ENCODE measurements around the gene MLH3. TPM values are rescaled to one million over a fixed set of nuclear protein-coding genes. Genes with fewer than 3 reads are reported as not detected.

Gene MLH3
- total and polyA plus RNA-seq, 2 experiments from 2014 or later: 10.7 to 14.7 TPM

DNA sequence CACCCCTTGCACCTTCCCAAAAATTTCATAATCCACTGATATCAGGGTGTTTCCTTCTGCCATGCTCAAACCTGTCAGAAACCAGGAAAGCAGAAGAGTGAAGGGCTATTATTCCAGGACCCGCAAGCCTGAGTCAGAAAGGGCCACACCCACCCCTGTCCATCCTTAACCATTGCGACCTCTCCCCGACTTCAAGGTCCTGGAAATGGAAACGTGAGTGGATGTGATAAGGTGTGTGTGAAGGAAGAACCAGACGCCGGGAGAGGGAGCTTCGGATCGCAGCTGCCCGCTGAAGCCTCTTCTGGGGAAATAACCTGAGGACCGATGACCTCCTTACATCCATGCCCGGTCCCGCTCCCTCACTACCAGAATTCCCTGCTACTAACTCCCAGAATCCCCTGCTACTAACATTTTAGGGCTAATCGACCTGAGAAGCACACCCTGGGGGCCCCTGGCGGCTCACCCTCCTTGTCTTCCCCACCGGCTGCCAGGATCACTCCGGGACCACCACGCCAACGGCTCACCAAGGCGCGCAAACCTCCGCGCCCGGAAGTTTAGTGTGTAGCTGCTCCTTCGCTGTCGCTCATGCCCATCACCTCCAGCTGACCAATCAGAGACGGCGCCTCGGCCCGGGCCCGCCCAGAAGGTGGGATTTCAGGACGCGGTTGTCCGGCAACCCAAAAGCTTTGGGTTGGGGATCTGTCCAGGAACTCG, 12.4 kb upstream of the MLH3 start, which contains the start of gene ACYP1:
Gene ACYP1 (minus strand): TSS at position 534 of the 714 bp plus-strand sequence. CDS start 471 bp downstream, at position 63.
- Histone ChIP-seq H4K20me1 (replicated peaks; ENCODE audit: insufficient read depth) (no peaks in the 10 kb centered on the region; the same call in 1 of the 2 replicates), H3K79me2 (replicated peaks; ENCODE audit: insufficient read depth) (peaks cover 47% of the 10 kb centered on the region), H3K4me3 (peak within 1 kb of the TSS; percentile 82), H3K9me2 (ENCODE audit: insufficient read depth) (no peaks in the 10 kb centered on the region), H3K27me3 (ENCODE audit: insufficient read depth) (no peaks in the 10 kb centered on the region), H3K27ac (ENCODE audit: low read depth) (no peak within 1 kb of the TSS), H3K4me1 (ENCODE audit: insufficient read depth) (peaks cover 9% of the 10 kb centered on the region; the same call in 1 of the 2 replicates), H3F3A (replicated peaks; ENCODE audit: low read depth) (no peaks in the 10 kb centered on the region), H2AFZ (peak within 1 kb of the TSS; percentile 90), H3K4me2 (peak within 1 kb of the TSS; percentile 91), H3K36me3 (ENCODE audit: insufficient read depth) (peaks cover 8% of the 10 kb centered on the region; the same call in 1 of the 2 replicates)
- Mint-ChIP-seq H3K36me3 (ENCODE audit: low read depth) (peaks cover 26% of the 10 kb centered on the region), H3K27ac (peak within 1 kb of the TSS; percentile 92), H3K27me3 (ENCODE audit: insufficient read depth, low read depth, poor library complexity) (peaks cover 2% of the 10 kb centered on the region), H3K9me3 (peaks cover 8% of the 10 kb centered on the region; the same call in 2 of the 3 replicates), H3K4me3 (peak within 1 kb of the TSS; percentile 97), H3K4me1 (peaks cover 4% of the 10 kb centered on the region; the same call in 2 of the 3 replicates)
- peak; percentile 96 for DNase-seq (ENCODE audit: low spot score)
- peak; percentile 97 for ATAC-seq
- TF ChIP-seq, protein P1, sequence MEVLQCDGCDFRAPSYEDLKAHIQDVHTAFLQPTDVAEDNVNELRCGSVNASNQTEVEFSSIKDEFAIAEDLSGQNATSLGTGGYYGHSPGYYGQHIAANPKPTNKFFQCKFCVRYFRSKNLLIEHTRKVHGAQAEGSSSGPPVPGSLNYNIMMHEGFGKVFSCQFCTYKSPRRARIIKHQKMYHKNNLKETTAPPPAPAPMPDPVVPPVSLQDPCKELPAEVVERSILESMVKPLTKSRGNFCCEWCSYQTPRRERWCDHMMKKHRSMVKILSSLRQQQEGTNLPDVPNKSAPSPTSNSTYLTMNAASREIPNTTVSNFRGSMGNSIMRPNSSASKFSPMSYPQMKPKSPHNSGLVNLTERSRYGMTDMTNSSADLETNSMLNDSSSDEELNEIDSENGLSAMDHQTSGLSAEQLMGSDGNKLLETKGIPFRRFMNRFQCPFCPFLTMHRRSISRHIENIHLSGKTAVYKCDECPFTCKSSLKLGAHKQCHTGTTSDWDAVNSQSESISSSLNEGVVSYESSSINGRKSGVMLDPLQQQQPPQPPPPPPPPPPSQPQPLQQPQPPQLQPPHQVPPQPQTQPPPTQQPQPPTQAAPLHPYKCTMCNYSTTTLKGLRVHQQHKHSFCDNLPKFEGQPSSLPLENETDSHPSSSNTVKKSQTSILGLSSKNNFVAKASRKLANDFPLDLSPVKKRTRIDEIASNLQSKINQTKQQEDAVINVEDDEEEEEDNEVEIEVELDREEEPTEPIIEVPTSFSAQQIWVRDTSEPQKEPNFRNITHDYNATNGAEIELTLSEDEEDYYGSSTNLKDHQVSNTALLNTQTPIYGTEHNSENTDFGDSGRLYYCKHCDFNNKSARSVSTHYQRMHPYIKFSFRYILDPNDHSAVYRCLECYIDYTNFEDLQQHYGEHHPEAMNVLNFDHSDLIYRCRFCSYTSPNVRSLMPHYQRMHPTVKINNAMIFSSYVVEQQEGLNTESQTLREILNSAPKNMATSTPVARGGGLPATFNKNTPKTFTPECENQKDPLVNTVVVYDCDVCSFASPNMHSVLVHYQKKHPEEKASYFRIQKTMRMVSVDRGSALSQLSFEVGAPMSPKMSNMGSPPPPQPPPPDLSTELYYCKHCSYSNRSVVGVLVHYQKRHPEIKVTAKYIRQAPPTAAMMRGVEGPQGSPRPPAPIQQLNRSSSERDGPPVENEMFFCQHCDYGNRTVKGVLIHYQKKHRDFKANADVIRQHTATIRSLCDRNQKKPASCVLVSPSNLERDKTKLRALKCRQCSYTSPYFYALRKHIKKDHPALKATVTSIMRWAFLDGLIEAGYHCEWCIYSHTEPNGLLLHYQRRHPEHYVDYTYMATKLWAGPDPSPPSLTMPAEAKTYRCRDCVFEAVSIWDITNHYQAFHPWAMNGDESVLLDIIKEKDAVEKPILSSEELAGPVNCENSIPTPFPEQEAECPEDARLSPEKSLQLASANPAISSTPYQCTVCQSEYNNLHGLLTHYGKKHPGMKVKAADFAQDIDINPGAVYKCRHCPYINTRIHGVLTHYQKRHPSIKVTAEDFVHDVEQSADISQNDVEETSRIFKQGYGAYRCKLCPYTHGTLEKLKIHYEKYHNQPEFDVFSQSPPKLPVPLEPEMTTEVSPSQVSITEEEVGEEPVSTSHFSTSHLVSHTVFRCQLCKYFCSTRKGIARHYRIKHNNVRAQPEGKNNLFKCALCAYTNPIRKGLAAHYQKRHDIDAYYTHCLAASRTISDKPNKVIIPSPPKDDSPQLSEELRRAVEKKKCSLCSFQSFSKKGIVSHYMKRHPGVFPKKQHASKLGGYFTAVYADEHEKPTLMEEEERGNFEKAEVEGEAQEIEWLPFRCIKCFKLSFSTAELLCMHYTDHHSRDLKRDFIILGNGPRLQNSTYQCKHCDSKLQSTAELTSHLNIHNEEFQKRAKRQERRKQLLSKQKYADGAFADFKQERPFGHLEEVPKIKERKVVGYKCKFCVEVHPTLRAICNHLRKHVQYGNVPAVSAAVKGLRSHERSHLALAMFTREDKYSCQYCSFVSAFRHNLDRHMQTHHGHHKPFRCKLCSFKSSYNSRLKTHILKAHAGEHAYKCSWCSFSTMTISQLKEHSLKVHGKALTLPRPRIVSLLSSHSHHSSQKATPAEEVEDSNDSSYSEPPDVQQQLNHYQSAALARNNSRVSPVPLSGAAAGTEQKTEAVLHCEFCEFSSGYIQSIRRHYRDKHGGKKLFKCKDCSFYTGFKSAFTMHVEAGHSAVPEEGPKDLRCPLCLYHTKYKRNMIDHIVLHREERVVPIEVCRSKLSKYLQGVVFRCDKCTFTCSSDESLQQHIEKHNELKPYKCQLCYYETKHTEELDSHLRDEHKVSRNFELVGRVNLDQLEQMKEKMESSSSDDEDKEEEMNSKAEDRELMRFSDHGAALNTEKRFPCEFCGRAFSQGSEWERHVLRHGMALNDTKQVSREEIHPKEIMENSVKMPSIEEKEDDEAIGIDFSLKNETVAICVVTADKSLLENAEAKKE (CRISPR knock-in tag; IDR thresholded peaks at IDR 0.05): no peak
- peak; percentile 80 for TF ChIP-seq POLR2AphosphoS5 (IDR thresholded peaks at IDR 0.05; ENCODE audit: low read depth)
- TF ChIP-seq, protein P2, sequence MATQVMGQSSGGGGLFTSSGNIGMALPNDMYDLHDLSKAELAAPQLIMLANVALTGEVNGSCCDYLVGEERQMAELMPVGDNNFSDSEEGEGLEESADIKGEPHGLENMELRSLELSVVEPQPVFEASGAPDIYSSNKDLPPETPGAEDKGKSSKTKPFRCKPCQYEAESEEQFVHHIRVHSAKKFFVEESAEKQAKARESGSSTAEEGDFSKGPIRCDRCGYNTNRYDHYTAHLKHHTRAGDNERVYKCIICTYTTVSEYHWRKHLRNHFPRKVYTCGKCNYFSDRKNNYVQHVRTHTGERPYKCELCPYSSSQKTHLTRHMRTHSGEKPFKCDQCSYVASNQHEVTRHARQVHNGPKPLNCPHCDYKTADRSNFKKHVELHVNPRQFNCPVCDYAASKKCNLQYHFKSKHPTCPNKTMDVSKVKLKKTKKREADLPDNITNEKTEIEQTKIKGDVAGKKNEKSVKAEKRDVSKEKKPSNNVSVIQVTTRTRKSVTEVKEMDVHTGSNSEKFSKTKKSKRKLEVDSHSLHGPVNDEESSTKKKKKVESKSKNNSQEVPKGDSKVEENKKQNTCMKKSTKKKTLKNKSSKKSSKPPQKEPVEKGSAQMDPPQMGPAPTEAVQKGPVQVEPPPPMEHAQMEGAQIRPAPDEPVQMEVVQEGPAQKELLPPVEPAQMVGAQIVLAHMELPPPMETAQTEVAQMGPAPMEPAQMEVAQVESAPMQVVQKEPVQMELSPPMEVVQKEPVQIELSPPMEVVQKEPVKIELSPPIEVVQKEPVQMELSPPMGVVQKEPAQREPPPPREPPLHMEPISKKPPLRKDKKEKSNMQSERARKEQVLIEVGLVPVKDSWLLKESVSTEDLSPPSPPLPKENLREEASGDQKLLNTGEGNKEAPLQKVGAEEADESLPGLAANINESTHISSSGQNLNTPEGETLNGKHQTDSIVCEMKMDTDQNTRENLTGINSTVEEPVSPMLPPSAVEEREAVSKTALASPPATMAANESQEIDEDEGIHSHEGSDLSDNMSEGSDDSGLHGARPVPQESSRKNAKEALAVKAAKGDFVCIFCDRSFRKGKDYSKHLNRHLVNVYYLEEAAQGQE (IDR thresholded peaks at IDR 0.05; ENCODE audit: unreplicated experiment): peak; percentile 46
- TF ChIP-seq, protein P3, sequence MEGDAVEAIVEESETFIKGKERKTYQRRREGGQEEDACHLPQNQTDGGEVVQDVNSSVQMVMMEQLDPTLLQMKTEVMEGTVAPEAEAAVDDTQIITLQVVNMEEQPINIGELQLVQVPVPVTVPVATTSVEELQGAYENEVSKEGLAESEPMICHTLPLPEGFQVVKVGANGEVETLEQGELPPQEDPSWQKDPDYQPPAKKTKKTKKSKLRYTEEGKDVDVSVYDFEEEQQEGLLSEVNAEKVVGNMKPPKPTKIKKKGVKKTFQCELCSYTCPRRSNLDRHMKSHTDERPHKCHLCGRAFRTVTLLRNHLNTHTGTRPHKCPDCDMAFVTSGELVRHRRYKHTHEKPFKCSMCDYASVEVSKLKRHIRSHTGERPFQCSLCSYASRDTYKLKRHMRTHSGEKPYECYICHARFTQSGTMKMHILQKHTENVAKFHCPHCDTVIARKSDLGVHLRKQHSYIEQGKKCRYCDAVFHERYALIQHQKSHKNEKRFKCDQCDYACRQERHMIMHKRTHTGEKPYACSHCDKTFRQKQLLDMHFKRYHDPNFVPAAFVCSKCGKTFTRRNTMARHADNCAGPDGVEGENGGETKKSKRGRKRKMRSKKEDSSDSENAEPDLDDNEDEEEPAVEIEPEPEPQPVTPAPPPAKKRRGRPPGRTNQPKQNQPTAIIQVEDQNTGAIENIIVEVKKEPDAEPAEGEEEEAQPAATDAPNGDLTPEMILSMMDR (conservative IDR thresholded peaks at IDR 0.05; ENCODE audit: low read depth in 2 of 2): 0 out of 4 replicates have a peak, but pooled peaks of 1 of the 2 experiments have one; percentile 22
- peak; percentile 27; the same call in 1 of the 2 replicates for TF ChIP-seq CREB1 (CRISPR knock-in tag; IDR thresholded peaks at IDR 0.05; ENCODE audit: low read depth)
- TF ChIP-seq JUNB (IDR thresholded peaks at IDR 0.05; ENCODE audit: unreplicated experiment): no peak
- TF ChIP-seq EZH2 (IDR thresholded peaks at IDR 0.05; ENCODE audit: low read depth, unreplicated experiment): no peak
